IMR-90 (cell line): ENCODE data around the gene SERF2. TPM values are rescaled to one million over a fixed set of nuclear protein-coding genes. Genes with fewer than 3 reads are reported as not detected.
A peak's percentile ranks its signal among the peaks of the same experiment; 100 is the strongest.

Source experiments
- ATAC-seq: fragments of 200-7000 bp; cut with Tn5 transposase; 2 replicates; pipeline ENCODE4 v1.9.1; 2020; ENCODE audit warnings: low read depth, mild to moderate bottlenecking, moderate library complexity
- BruUV-seq: library from RNA; stranded (reverse); fragments of 400-500 nt; replicated peaks from 2 replicates; lab custom pipeline; 2021; lab: Mats Ljungman, UMichigan
- CTCF ChIA-PET: fragments of 300-600 bp; formaldehyde crosslinking; extraction: SDS; loops from one replicate; lab custom pipeline; 2021; ENCODE audit warnings: antibody characterized with exemption; lab: Yijun Ruan, JAX
- POLR2A ChIA-PET: fragments of 300-600 bp; sonication (Branson Sonifier 250); formaldehyde crosslinking; loops from one replicate; lab custom pipeline; 2022; ENCODE audit warnings: antibody characterized with exemption; ENCODE audit not compliant: unreplicated experiment; lab: Charles Lee
- DNase-seq: peaks from one replicate; pipeline ENCODE4 v3.0.0; 2013
- H2AFZ ChIP-seq: replicated peaks from 2 replicates; pipeline ENCODE3; 2013; ENCODE audit warnings: low read length, mild to moderate bottlenecking; ENCODE audit not compliant: poor library complexity
- H2AK5ac ChIP-seq: 2 replicates; pipeline ENCODE4 v1.6.1; 2013; ENCODE audit warnings: low read depth, low read length, inconsistent platforms
- H2AK9ac ChIP-seq: replicated peaks from 2 replicates; pipeline ENCODE3; 2013; ENCODE audit warnings: mild to moderate bottlenecking, low read depth, low read length, moderate library complexity; ENCODE audit not compliant: poor library complexity
- H2BK120ac ChIP-seq: 2 replicates; pipeline ENCODE4 v1.6.1; 2013; ENCODE audit warnings: low read depth, low read length, inconsistent platforms
- H2BK15ac ChIP-seq: 3 replicates; pipeline ENCODE4 v1.6.1; 2013; ENCODE audit warnings: low read depth, low read length, inconsistent platforms
- H2BK20ac ChIP-seq: 2 replicates; pipeline ENCODE4 v1.6.1; 2013; ENCODE audit warnings: low read depth, mild to moderate bottlenecking, inconsistent platforms, low read length, moderate library complexity
- H2BK5ac ChIP-seq: 2 replicates; pipeline ENCODE4 v1.6.1; 2013; ENCODE audit warnings: mild to moderate bottlenecking, low read depth, low read length, inconsistent platforms; ENCODE audit not compliant: poor library complexity, severe bottlenecking
- H3K14ac ChIP-seq: replicated peaks from 2 replicates; pipeline ENCODE4 v1.6.1; 2013; ENCODE audit warnings: low read depth, low read length, inconsistent platforms
- H3K18ac ChIP-seq: 2 replicates; pipeline ENCODE4 v1.6.1; 2013; ENCODE audit warnings: low read depth, low read length, control low read depth
- H3K23ac ChIP-seq: 2 replicates; pipeline ENCODE4 v1.6.1; 2013; ENCODE audit warnings: low read depth, low read length, inconsistent platforms
- H3K27ac ChIP-seq: 2 replicates; pipeline ENCODE4 v1.5.1; 2013; ENCODE audit warnings: mild to moderate bottlenecking, control low read depth, low read length; ENCODE audit not compliant: insufficient read depth
- H3K27me3 ChIP-seq: 2 replicates; pipeline ENCODE4 v1.6.1; 2013; ENCODE audit warnings: low read length; ENCODE audit not compliant: control insufficient read depth, insufficient read depth
- H3K36me3 ChIP-seq: 2 replicates; pipeline ENCODE4 v1.6.1; 2013; ENCODE audit warnings: low read length, mixed read lengths; ENCODE audit not compliant: control insufficient read depth, insufficient read depth
- H3K4ac ChIP-seq: 2 replicates; pipeline ENCODE4 v1.6.1; 2013; ENCODE audit warnings: low read depth, low read length, inconsistent platforms
- H3K4me1 ChIP-seq: 2 replicates; pipeline ENCODE4 v1.6.1; 2013; ENCODE audit warnings: low read length, mixed read lengths; ENCODE audit not compliant: control insufficient read depth, insufficient read depth
- H3K4me2 ChIP-seq: 2 replicates; pipeline ENCODE4 v1.6.1; 2013; ENCODE audit warnings: low read depth, mild to moderate bottlenecking, control low read depth, low read length, moderate library complexity
- H3K4me3 ChIP-seq: 2 replicates; pipeline ENCODE4 v1.5.1; 2013; ENCODE audit warnings: low read depth, mild to moderate bottlenecking, control low read depth, low read length, moderate library complexity; ENCODE audit not compliant: insufficient read depth
- H3K56ac ChIP-seq: 2 replicates; pipeline ENCODE4 v1.6.1; 2013; ENCODE audit warnings: low read length, inconsistent platforms; ENCODE audit not compliant: insufficient read depth; ENCODE audit errors: extremely low read depth
- H3K79me1 ChIP-seq, 2 experiments: 2 replicates each; pipeline ENCODE4 v1.6.1; 2013; ENCODE audit warnings: low read length in 2 of 2, inconsistent platforms in 1 of 2, low read depth in 1 of 2
- H3K9ac ChIP-seq: 2 replicates; pipeline ENCODE4 v1.6.1; 2013; ENCODE audit warnings: low read depth, low read length, control low read depth
- H3K9me1 ChIP-seq: 2 replicates; pipeline ENCODE4 v1.6.1; 2013; ENCODE audit warnings: low read length, inconsistent platforms; ENCODE audit not compliant: insufficient read depth
- H3K9me3 ChIP-seq: 2 replicates; pipeline ENCODE4 v1.6.1; 2013; ENCODE audit warnings: low read length; ENCODE audit not compliant: control insufficient read depth, insufficient read depth
- H4K20me1 ChIP-seq: 2 replicates; pipeline ENCODE4 v1.6.1; 2013; ENCODE audit warnings: low read length, inconsistent platforms; ENCODE audit not compliant: insufficient read depth
- H4K5ac ChIP-seq: 2 replicates; pipeline ENCODE4 v1.6.1; 2013; ENCODE audit warnings: mild to moderate bottlenecking, low read depth, low read length, control low read depth
- H4K8ac ChIP-seq, 2 experiments: 2 replicates each; pipeline ENCODE4 v1.6.1; 2013; ENCODE audit warnings: low read depth in 2 of 2, low read length in 2 of 2, control low read depth in 1 of 2, inconsistent platforms in 1 of 2
- H4K91ac ChIP-seq: 2 replicates; pipeline ENCODE4 v1.6.1; 2013; ENCODE audit warnings: low read depth, low read length, inconsistent platforms; ENCODE audit not compliant: insufficient read depth
- BHLHE40 ChIP-seq: fragments of 150-350 bp; IDR thresholded peaks from 2 replicates; pipeline ENCODE4 v1.6.1; 2016; ENCODE audit warnings: mild to moderate bottlenecking, low read depth, low read length
- CEBPB ChIP-seq: IDR thresholded peaks from 2 replicates; pipeline ENCODE4 v1.6.1; 2012; ENCODE audit warnings: low read depth, low read length, improper control_type of control experiment
- CHD1 ChIP-seq: IDR thresholded peaks from 2 replicates; pipeline ENCODE4 v1.6.1; 2012; ENCODE audit warnings: low read depth, low read length, improper control_type of control experiment
- CTCF ChIP-seq: conservative IDR thresholded peaks from 2 replicates; pipeline ENCODE4 v1.5.1; 2012; ENCODE audit warnings: mild to moderate bottlenecking, low read depth, low read length, improper control_type of control experiment
- FOS ChIP-seq: fragments of 150-350 bp; IDR thresholded peaks from 2 replicates; pipeline ENCODE4 v1.6.1; 2016; ENCODE audit warnings: low read depth, low read length
- MAFK ChIP-seq: IDR thresholded peaks from 2 replicates; pipeline ENCODE4 v1.6.1; 2012; ENCODE audit warnings: low read depth, low read length, improper control_type of control experiment
- MAZ ChIP-seq: IDR thresholded peaks from 2 replicates; pipeline ENCODE4 v1.6.1; 2012; ENCODE audit warnings: low read depth, mild to moderate bottlenecking, low read length, improper control_type of control experiment, moderate library complexity, borderline replicate concordance
- MXI1 ChIP-seq: IDR thresholded peaks from 2 replicates; pipeline ENCODE4 v1.6.1; 2012; ENCODE audit warnings: low read depth, mild to moderate bottlenecking, low read length, moderate library complexity, borderline replicate concordance
- NFE2L2 ChIP-seq: fragments of 150-350 bp; IDR thresholded peaks from 2 replicates; pipeline ENCODE4 v1.6.1; 2016; ENCODE audit warnings: low read depth, mild to moderate bottlenecking, low read length
- POLR2A ChIP-seq: IDR thresholded peaks from 2 replicates; pipeline ENCODE4 v1.6.1; 2012; ENCODE audit warnings: mild to moderate bottlenecking, low read depth, low read length
- RAD21 ChIP-seq: IDR thresholded peaks from 2 replicates; pipeline ENCODE4 v1.6.1; 2012; ENCODE audit warnings: low read length, improper control_type of control experiment
- RCOR1 ChIP-seq: IDR thresholded peaks from 2 replicates; pipeline ENCODE4 v1.6.1; 2012; ENCODE audit warnings: mild to moderate bottlenecking, low read length, improper control_type of control experiment; ENCODE audit not compliant: insufficient replicate concordance
- RFX5 ChIP-seq: IDR thresholded peaks from 2 replicates; pipeline ENCODE4 v1.8.0; 2012; ENCODE audit warnings: low read depth, mild to moderate bottlenecking, low read length, moderate library complexity
- SMC3 ChIP-seq: fragments of 150-350 bp; IDR thresholded peaks from 2 replicates; pipeline ENCODE4 v1.6.1; 2016; ENCODE audit warnings: low read depth, mild to moderate bottlenecking, antibody characterized with exemption, low read length, moderate library complexity
- USF2 ChIP-seq: fragments of 150-350 bp; IDR thresholded peaks from 2 replicates; pipeline ENCODE4 v1.6.1; 2017; ENCODE audit warnings: mild to moderate bottlenecking, antibody characterized with exemption, low read length, low read depth
- WGBS, 2 experiments: methylation state at CpG; one replicate each; pipeline versions ENCODE4 v1.1.5 to v1.1.7; 2013; ENCODE audit warnings: missing lambda C conversion rate in 2 of 2; ENCODE audit not compliant: insufficient read length in 1 of 2; ENCODE audit errors: extremely low coverage in 2 of 2; 5-methylcytosine and 5-hydroxymethylcytosine counted together
- dilution Hi-C: fragments of 300-500 bp; cut with HindIII; formaldehyde crosslinking; loops from one replicate; pipeline ENCODE4 v1.14.3; 2018; ENCODE audit warnings: low sequenced_read_pairs; ENCODE audit not compliant: unreplicated experiment
- in situ Hi-C: fragments of 300-500 bp; cut with MboI; formaldehyde crosslinking; loops from 3 replicates; pipeline ENCODE4 v1.14.3; 2019; ENCODE audit warnings: low sequenced_read_pairs, inconsistent platforms, mixed read lengths
- intact Hi-C: fragments of 100-400 bp; cut with micrococcal nuclease; formaldehyde crosslinking; loops from 2 replicates; pipeline ENCODE4 v1.10.0; 2022
- polyA plus RNA-seq, 3 experiments: library from polyadenylated mRNA; depleted of rRNA; stranded (reverse); fragments of >200 nt; gene quantifications; 2 replicates each; pipeline ENCODE4 v1.2.3, GENCODE V29; 2012; ENCODE audit warnings: low replicate concordance in 1 of 3
- total RNA-seq: library from RNA; depleted of rRNA; stranded (reverse); fragments of >200 nt; gene quantifications from 2 replicates; pipeline ENCODE4 v1.2.3, GENCODE V29; 2012

Gene SERF2
- total and polyA plus RNA-seq, 2 of the 4 experiments (the other 2 are of a cell fraction) = 526 to 2,187 TPM

GRCh38 chr15:43808960-43809678 is 17.0 kb downstream of the SERF2 start:
- no peak overlapping the region for H4K91ac ChIP-seq
- H3K79me1 ChIP-seq = peaks cover 11 to 22% of the 10 kb centered on the region in 2 experiments
- no peak overlapping the region for H3K4me3 ChIP-seq
- no peak overlapping the region for H4K5ac ChIP-seq
- no peak overlapping the region for H2BK20ac ChIP-seq
- intact Hi-C loops = no loop called here
- peaks cover 71% of the 10 kb centered on the region for H3K36me3 ChIP-seq
- no TSS peak for BruUV-seq
- dilution Hi-C loops = no loop called here
- H2BK120ac ChIP-seq = no peak overlapping the region
- H3K4me2 ChIP-seq = no peak overlapping the region
- no peak overlapping the region for H2AK5ac ChIP-seq
- POLR2A ChIA-PET = interaction anchor here (0.6 kb wide), 1 partner anchor 13 kb away, joined by 3 read pairs; no protein-coding TSS in a partner anchor
- no peak overlapping the region for H2BK5ac ChIP-seq
- in situ Hi-C loops = no loop called here
- no peak overlapping the region for H2AFZ ChIP-seq
- ATAC-seq = peak; percentile 14; the same call in 1 of the 2 replicates
- no peaks in the 10 kb centered on the region for H3K9me3 ChIP-seq
- no peak overlapping the region for H2BK15ac ChIP-seq
- H3K18ac ChIP-seq = no peak overlapping the region
- peaks cover 8% of the 10 kb centered on the region for H3K9me1 ChIP-seq
- H4K20me1 ChIP-seq = no peaks in the 10 kb centered on the region
- H3K9ac ChIP-seq = no peak overlapping the region
- H3K27me3 ChIP-seq = no peaks in the 10 kb centered on the region
- H3K4me1 ChIP-seq = no peaks in the 10 kb centered on the region; the same call in 1 of the 2 replicates
- no peak overlapping the region for H3K4ac ChIP-seq
- CTCF ChIA-PET = interaction anchor here (0.6 kb wide), 1 partner anchor 115 kb away, joined by 3 read pairs; no protein-coding TSS in a partner anchor
- H3K27ac ChIP-seq = no peak overlapping the region
- H3K14ac ChIP-seq = no peak overlapping the region
- no peak overlapping the region for H2AK9ac ChIP-seq
- no peak for DNase-seq
- WGBS, 2 experiments = no CpG with 5 or more reads among the region's 6 CpGs
- H3K23ac ChIP-seq = no peak overlapping the region
- H3K56ac ChIP-seq = no peak overlapping the region
- no peak overlapping the region for H4K8ac ChIP-seq
- TF ChIP-seq SMC3 (no peak), FOS (no peak), CEBPB (no peak), RFX5 (no peak), CHD1 (no peak), MAZ (no peak), RAD21 (no peak), MXI1 (no peak), NFE2L2 (no peak), MAFK (no peak), BHLHE40 (no peak), USF2 (no peak), POLR2A (no peak), RCOR1 (no peak), CTCF (no peak)
